A549 (cell line): ENCODE data around the gene PARP12. TPM values are rescaled to one million over a fixed set of nuclear protein-coding genes. Genes with fewer than 3 reads are reported as not detected.

ENCODE experiments used
- ATAC-seq, 2 experiments: fragments of 200-7000 bp in 1 of 2; fragments of >200 bp in 1 of 2; cut with Nextera tagmentation in 1 of 2; cut with Tn5 transposase in 1 of 2; 3 replicates each; pipeline versions ENCODE4 v1.8.0 to v1.9.1; 2018 to 2020; ENCODE audit warnings: mild to moderate bottlenecking in 1 of 2, moderate library complexity in 1 of 2
- CTCF ChIA-PET: fragments of 300-600 bp; sonication (Branson Sonifier 250); formaldehyde crosslinking; extraction: SDS; loops from one replicate; lab custom pipeline; 2021; ENCODE audit warnings: antibody characterized with exemption, inconsistent platforms; lab: Yijun Ruan, JAX
- POLR2A ChIA-PET: fragments of 350-600 bp; formaldehyde crosslinking; extraction: SDS; loops from one replicate; lab custom pipeline; 2021; ENCODE audit warnings: antibody characterized with exemption, inconsistent platforms; lab: Yijun Ruan, JAX
- DNase-seq, 2 experiments: peaks; one replicate each; pipeline versions ENCODE4 v3.0.0 to v3.0.0-alpha.2; 2011 to 2016; ENCODE audit warnings: low read depth in 1 of 2, low spot score in 1 of 2
- FAIRE-seq: peaks from 2 replicates; lab custom pipeline; 2011; peaks lifted over from hg19 to GRCh38; lab: Jason Lieb, UNC
- H3K27ac ChIP-seq, 2 experiments: fragments of >200 bp; sonication (Bioruptor Twin); formaldehyde crosslinking; 3 replicates each; pipeline ENCODE4 v1.5.1; 2016 to 2017
- H3K4me1 ChIP-seq: fragments of >200 bp; sonication (Bioruptor Twin); formaldehyde crosslinking; 3 replicates; pipeline ENCODE4 v1.6.1; 2016
- H3K4me2 ChIP-seq: fragments of >200 bp; sonication (Bioruptor Twin); formaldehyde crosslinking; 3 replicates; pipeline ENCODE4 v1.6.1; 2016
- H3K4me3 ChIP-seq: fragments of >200 bp; sonication (Bioruptor Twin); formaldehyde crosslinking; 3 replicates; pipeline ENCODE4 v1.5.1; 2016
- H3K9me3 ChIP-seq: fragments of >200 bp; sonication (Bioruptor Twin); formaldehyde crosslinking; 3 replicates; pipeline ENCODE4 v1.6.1; 2016
- EHMT2 ChIP-seq: fragments of 200-600 bp; sonication (generic); IDR thresholded peaks from 2 replicates; pipeline ENCODE4 v1.6.1; 2016; ENCODE audit warnings: antibody characterized with exemption, low read depth, mild to moderate bottlenecking, moderate library complexity
- FOSL2 ChIP-seq, 2 experiments: fragments of 450-650 bp in 1 of 2; fragments of >200 bp in 1 of 2; sonication (Bioruptor Twin) in 1 of 2; formaldehyde crosslinking; IDR thresholded peaks; 2 replicates each; pipeline versions ENCODE4 v1.5.0 to v1.6.1; 2016 to 2020; ENCODE audit warnings: mild to moderate bottlenecking in 1 of 2, moderate library complexity in 1 of 2
- FOXS1 ChIP-seq: fragments of 250-450 bp; sonication (Bioruptor Pico); IDR thresholded peaks from 2 replicates; pipeline ENCODE4 v1.5.0; 2020; ENCODE audit warnings: mild to moderate bottlenecking, moderate library complexity
- GATA3 ChIP-seq: IDR thresholded peaks from 2 replicates; pipeline ENCODE4 v1.6.1; 2012; ENCODE audit warnings: borderline replicate concordance
- HMGXB4 ChIP-seq: fragments of 250-450 bp; sonication (Bioruptor Pico); IDR thresholded peaks from 2 replicates; pipeline ENCODE4 v1.5.0; 2021; ENCODE audit warnings: mild to moderate bottlenecking, moderate library complexity, borderline replicate concordance
- HOXA7 ChIP-seq: fragments of 250-450 bp; sonication (Bioruptor Pico); IDR thresholded peaks from 2 replicates; pipeline ENCODE4 v1.5.0; 2020; ENCODE audit warnings: mild to moderate bottlenecking, moderate library complexity
- MAFK ChIP-seq: fragments of 450-650 bp; IDR thresholded peaks from 2 replicates; pipeline ENCODE4 v1.6.1; 2014; ENCODE audit not compliant: partially characterized antibody
- MAZ ChIP-seq: fragments of 150-350 bp; IDR thresholded peaks from 2 replicates; pipeline ENCODE4 v1.6.1; 2014; ENCODE audit warnings: antibody characterized with exemption, low read depth, low read length, borderline replicate concordance
- NFE2L2 ChIP-seq: fragments of 150-350 bp; conservative IDR thresholded peaks from 2 replicates; pipeline ENCODE4 v1.6.1; 2014; ENCODE audit warnings: low read length
- NPAS2 ChIP-seq: fragments of 250-450 bp; sonication (Bioruptor Pico); IDR thresholded peaks from 2 replicates; pipeline ENCODE4 v1.8.0; 2022; ENCODE audit warnings: mild to moderate bottlenecking, moderate library complexity, borderline replicate concordance
- NR3C1 ChIP-seq: fragments of >200 bp; sonication (Bioruptor Twin); formaldehyde crosslinking; IDR thresholded peaks from 3 replicates; pipeline ENCODE4 v1.6.1; 2017
- PHF8 ChIP-seq: fragments of 200-600 bp; sonication (generic); IDR thresholded peaks from 2 replicates; pipeline ENCODE4 v1.6.1; 2016; ENCODE audit warnings: low read depth, mild to moderate bottlenecking, antibody characterized with exemption, moderate library complexity, borderline replicate concordance
- RAD21 ChIP-seq, 2 experiments: fragments of >200 bp in 1 of 2; sonication (Bioruptor Twin) in 1 of 2; formaldehyde crosslinking in 1 of 2; IDR thresholded peaks in 1 of 2; conservative IDR thresholded peaks in 1 of 2; 2 replicates in 1 of 2; 3 replicates in 1 of 2; pipeline ENCODE4 v1.6.1; 2012 to 2018; ENCODE audit warnings: inconsistent platforms in 1 of 2
- RARB ChIP-seq: fragments of 250-450 bp; sonication (Bioruptor Pico); IDR thresholded peaks from 2 replicates; pipeline ENCODE4 v1.8.0; 2021; ENCODE audit warnings: mild to moderate bottlenecking, moderate library complexity
- SMC3 ChIP-seq: fragments of >200 bp; sonication (Bioruptor Twin); formaldehyde crosslinking; IDR thresholded peaks from 3 replicates; pipeline ENCODE4 v1.6.1; 2018; ENCODE audit warnings: inconsistent platforms
- TP53 ChIP-seq: fragments of 250-450 bp; sonication (Bioruptor Pico); IDR thresholded peaks from 2 replicates; pipeline ENCODE4 v1.5.0; 2021; ENCODE audit warnings: mild to moderate bottlenecking, moderate library complexity
- ZC3H11A ChIP-seq: fragments of 450-650 bp; IDR thresholded peaks from 2 replicates; pipeline ENCODE4 v1.6.1; 2014; ENCODE audit warnings: antibody characterized with exemption, mild to moderate bottlenecking
- ZNF302 ChIP-seq: fragments of 250-450 bp; sonication (Bioruptor Pico); IDR thresholded peaks from 2 replicates; pipeline ENCODE4 v1.9.0; 2021; ENCODE audit warnings: inconsistent platforms, mild to moderate bottlenecking, moderate library complexity
- ZSCAN20 ChIP-seq: fragments of 250-450 bp; sonication (Bioruptor Pico); IDR thresholded peaks from 2 replicates; pipeline ENCODE4 v1.8.0; 2022; ENCODE audit warnings: mild to moderate bottlenecking, moderate library complexity
- WGBS: methylation state at CpG from one replicate; pipeline ENCODE4 v1.1.6; 2017; ENCODE audit errors: missing lambda C conversion rate; 5-methylcytosine and 5-hydroxymethylcytosine counted together
- polyA plus RNA-seq, 4 experiments: library from polyadenylated mRNA; depleted of rRNA in 3 of 4; stranded (reverse); fragments of >200 nt; fragmentation: RNase III in 1 of 4; extraction: RNeasy Plus Mini Kit Qiagen cat#74134 plus additional on column Dnase treatment in 1 of 4; gene quantifications; 2 replicates in 3 of 4; 3 replicates in 1 of 4; pipeline ENCODE4 v1.2.3, GENCODE V29; 2011 to 2017
- TF ChIP-seq, protein P1 (sequence below): fragments of 250-450 bp; sonication (Bioruptor Pico); IDR thresholded peaks from 2 replicates; pipeline ENCODE4 v1.5.0; 2020; ENCODE audit warnings: low read depth, mild to moderate bottlenecking, moderate library complexity
- TF ChIP-seq, protein P2 (sequence below): IDR thresholded peaks from 2 replicates; pipeline ENCODE4 v1.6.1; 2012; ENCODE audit warnings: low read depth, borderline replicate concordance
- TF ChIP-seq, protein P3 (sequence below): IDR thresholded peaks from 2 replicates; pipeline ENCODE4 v1.6.1; 2012

PARP12 gene
- polyA plus RNA-seq, 2 of the 4 experiments (the other 2 are of a cell fraction) = 10.0 to 16.0 TPM

DNA sequence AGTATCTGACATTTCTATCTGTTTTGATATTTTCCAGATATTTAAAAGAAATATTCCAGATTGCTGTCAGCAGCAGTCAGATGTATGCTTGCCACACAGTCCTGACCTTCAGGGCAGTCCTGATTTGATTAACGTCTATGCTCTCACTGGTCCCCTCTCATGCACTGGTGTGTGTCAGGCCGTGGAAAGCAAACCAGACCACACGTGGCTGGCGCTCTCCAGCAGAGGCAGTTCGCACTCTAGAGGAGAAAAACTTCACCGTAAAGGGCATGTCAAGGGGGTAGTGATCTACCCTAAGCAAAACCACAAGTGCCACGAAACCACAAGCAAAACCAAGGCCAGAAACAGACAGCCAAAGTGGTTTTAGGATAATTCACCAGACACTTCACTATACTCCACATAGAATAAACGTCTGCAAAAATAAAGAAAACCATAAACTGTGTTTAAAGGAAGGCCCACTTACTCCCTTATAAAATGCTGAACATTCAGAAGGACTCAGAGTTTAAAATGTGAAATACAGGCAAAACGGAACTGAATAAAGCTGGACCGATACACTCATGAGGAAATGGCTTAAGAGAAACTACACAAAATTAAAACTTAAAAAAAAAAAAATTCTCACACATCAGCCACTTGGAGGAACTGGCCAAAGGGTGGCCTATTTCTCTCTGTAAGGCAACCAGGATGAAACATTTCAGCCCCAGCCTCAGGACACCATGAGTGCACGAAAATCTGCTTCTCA is 26.4 kb downstream of the PARP12 start:
- POLR2A ChIA-PET = no interaction called here
- FAIRE-seq = no peak
- CTCF ChIA-PET = no interaction called here
- no peak overlapping the region for H3K4me2 ChIP-seq
- peak overlapping the region in 1 of 2 experiments; percentile 64; a peak in 2 of 6 replicates for H3K27ac ChIP-seq
- no peaks in the 10 kb centered on the region for H3K9me3 ChIP-seq
- 90% methylated on average over 11 of the region's 11 CpGs for WGBS
- no peak for DNase-seq
- TF ChIP-seq GATA3 (no peak), MAZ (no peak), NFE2L2 (no peak), EHMT2 (no peak), FOXS1 (CRISPR knock-in tag) (no peak), SMC3 (no peak), MAFK (no peak), ZSCAN20 (CRISPR knock-in tag) (no peak), TP53 (CRISPR knock-in tag) (no peak), RARB (CRISPR knock-in tag) (no peak), ZNF302 (CRISPR knock-in tag) (no peak), RAD21 (conservative IDR thresholded peaks at IDR 0.05 in 1 of 2, IDR thresholded peaks at IDR 0.05 in 1 of 2) (no peak), NR3C1 (no peak), PHF8 (no peak)
- TF ChIP-seq, protein P1, sequence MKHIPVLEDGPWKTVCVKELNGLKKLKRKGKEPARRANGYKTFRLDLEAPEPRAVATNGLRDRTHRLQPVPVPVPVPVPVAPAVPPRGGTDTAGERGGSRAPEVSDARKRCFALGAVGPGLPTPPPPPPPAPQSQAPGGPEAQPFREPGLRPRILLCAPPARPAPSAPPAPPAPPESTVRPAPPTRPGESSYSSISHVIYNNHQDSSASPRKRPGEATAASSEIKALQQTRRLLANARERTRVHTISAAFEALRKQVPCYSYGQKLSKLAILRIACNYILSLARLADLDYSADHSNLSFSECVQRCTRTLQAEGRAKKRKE (CRISPR knock-in tag) = no peak
- TF ChIP-seq, protein P2, sequence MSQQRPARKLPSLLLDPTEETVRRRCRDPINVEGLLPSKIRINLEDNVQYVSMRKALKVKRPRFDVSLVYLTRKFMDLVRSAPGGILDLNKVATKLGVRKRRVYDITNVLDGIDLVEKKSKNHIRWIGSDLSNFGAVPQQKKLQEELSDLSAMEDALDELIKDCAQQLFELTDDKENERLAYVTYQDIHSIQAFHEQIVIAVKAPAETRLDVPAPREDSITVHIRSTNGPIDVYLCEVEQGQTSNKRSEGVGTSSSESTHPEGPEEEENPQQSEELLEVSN = no peak
- TF ChIP-seq, all 56 proteins: peak for 0
- no peak; a peak in 1 of 6 replicates for ATAC-seq
- peaks cover 15% of the 10 kb centered on the region for H3K4me1 ChIP-seq
- H3K4me3 ChIP-seq = no peak overlapping the region

- DNase-seq = peak in 1 of 2 experiments; percentile 9
- peak; percentile 63 to 75; a peak in 4 of 6 replicates for ATAC-seq
- Histone ChIP-seq H3K9me3 (no peaks in the 10 kb centered on the region), H3K4me2 (peak overlapping the region; percentile 34; the same call in 2 of the 3 replicates), H3K4me1 (peaks cover 15% of the 10 kb centered on the region), H3K27ac (peak overlapping the region in 1 of 2 experiments; percentile 64; a peak in 2 of 6 replicates), H3K4me3 (no peak overlapping the region)
- CTCF ChIA-PET = interaction anchor here (0.8 kb wide), 1 partner anchor 291 kb away, joined by 3 read pairs; no protein-coding TSS in a partner anchor
- WGBS = 44% methylated on average over 6 of the region's 7 CpGs
- POLR2A ChIA-PET = interaction anchor here (0.6 kb wide), 1 partner anchor 238 kb away, joined by 4 read pairs; no protein-coding TSS in a partner anchor
- TF ChIP-seq, protein P3, sequence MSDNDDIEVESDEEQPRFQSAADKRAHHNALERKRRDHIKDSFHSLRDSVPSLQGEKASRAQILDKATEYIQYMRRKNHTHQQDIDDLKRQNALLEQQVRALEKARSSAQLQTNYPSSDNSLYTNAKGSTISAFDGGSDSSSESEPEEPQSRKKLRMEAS = no peak
- TF ChIP-seq FOSL2 (IDR thresholded peaks at IDR 0.05) (0 out of 2 replicates have a peak, but pooled peaks have one; percentile 28), FOSL2 (CRISPR knock-in tag; IDR thresholded peaks at IDR 0.05) (no peak), NPAS2 (CRISPR knock-in tag) (no peak)
- FAIRE-seq = no peak
Measured at GRCh38 chr7:140035400-140036223, 27.1 kb downstream of the PARP12 start.

GRCh38 chr7:140034421-140034820 is 28.3 kb downstream of the PARP12 start:
- H3K27ac ChIP-seq = no peak overlapping the region; a peak in 1 of 6 replicates
- CTCF ChIA-PET = interaction anchor here (0.8 to 1.6 kb wide), 3 partner anchors 17 to 291 kb away, joined by 3 to 4 read pairs (median 3); no protein-coding TSS in a partner anchor
- POLR2A ChIA-PET = no interaction called here

More at GRCh38 chr7:140034421-140034820, 28.3 kb downstream of the PARP12 start:
- no peak overlapping the region for H3K4me3 ChIP-seq
- DNase-seq (no peak), FAIRE-seq (no peak), ATAC-seq (no peak)
- no peak overlapping the region for H3K4me2 ChIP-seq
- H3K4me1 ChIP-seq = peaks cover 15% of the 10 kb centered on the region
- H3K9me3 ChIP-seq = no peaks in the 10 kb centered on the region
- TF ChIP-seq ZC3H11A = no peak
- no peak for TF ChIP-seq EHMT2
- no peak for TF ChIP-seq HOXA7 (CRISPR knock-in tag)
- no peak for TF ChIP-seq HMGXB4 (CRISPR knock-in tag)
- TF ChIP-seq, protein P1 (CRISPR knock-in tag) = no peak
